Measurements from ENCODE around the gene CMSS1.
"Not testable (repeated sequence)": the region's sequence is repeated elsewhere in the genome, so short reads cannot be mapped to it uniquely, and the experiment has no call there.

Gene CMSS1

DNA sequence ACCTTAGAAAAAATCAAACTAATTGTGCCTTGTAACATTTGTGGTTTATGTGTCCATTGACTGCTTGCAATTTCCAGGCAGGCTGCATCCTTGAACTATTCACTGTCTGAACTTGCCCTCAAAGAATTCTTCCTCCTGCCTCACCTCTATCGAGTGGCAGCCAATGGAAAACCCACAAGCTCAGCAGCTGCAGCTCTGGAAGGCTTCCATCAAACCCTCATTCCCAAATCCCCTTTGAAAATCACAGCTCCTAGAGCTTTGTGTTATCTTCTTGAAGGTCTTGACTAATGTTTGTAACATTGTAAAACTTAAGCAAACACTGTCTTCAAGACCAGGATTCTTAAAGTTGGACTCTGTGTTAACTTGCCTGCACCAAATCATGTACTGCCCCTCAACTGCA, 215.5 kb downstream of the CMSS1 start:
- DNase-seq = no peak

DNA sequence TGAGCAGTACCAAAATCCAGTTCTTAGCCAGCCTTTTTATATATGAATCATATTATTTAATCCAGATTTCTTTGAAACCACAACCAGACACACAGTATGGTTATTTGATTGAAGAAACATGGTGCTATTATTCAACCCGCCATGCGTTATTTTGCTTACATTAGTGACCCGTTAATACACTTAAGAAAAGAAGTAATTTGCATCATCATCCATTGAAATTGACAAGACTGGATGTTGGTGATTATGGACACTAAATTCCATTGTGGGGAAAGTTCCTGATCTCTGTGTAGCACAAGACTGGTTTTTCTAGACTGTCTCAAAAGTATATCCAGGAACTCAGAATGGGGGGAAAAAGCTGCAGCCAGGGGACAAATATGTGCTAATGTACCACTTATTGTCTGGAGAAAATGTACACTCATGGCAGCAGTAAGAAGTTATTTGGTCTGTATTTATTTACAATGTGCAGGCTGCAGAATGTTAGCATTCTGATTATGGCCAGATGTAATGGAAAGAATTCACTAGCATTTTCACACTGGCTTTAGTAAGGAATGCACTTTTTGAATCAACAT, 216.3 kb downstream of the CMSS1 start:
- DNase-seq = no peak

DNA sequence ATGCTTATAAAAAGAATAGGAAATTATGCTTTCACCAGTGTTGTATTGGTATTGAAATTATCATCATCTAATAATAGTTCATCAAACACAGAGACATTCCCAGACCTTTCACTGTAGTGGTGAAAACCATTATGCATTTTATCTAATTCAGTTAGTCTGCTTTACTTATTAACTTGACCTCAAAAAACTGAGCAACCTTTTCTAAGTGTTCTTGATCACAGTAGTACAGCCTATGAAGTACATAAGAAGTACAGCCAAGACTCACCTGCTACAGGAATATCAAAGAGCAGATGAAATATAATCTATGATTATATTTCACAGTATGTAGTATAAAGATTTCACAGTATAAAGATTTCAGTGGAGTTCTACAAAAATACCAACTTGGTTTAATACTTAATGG, 221.4 kb downstream of the CMSS1 start:
- DNase-seq = no peak

- no peak for DNase-seq
These were observed 223.0 kb downstream of the CMSS1 start for GRCh38 chr3:100040451-100041225.

- no peak for DNase-seq
These were observed 223.7 kb downstream of the CMSS1 start for GRCh38 chr3:100041328-100041749.

GRCh38 chr3:100042166-100042981, 224.7 kb downstream of the CMSS1 start:
- no peak for DNase-seq

- no peak for DNase-seq
These were observed 225.6 kb downstream of the CMSS1 start for GRCh38 chr3:100043271-100043670.

- DNase-seq = no peak
These were observed 226.7 kb downstream of the CMSS1 start for GRCh38 chr3:100044369-100044768.

- DNase-seq = no peak
These were observed 228.0 kb downstream of the CMSS1 start for GRCh38 chr3:100045696-100046095.

DNA sequence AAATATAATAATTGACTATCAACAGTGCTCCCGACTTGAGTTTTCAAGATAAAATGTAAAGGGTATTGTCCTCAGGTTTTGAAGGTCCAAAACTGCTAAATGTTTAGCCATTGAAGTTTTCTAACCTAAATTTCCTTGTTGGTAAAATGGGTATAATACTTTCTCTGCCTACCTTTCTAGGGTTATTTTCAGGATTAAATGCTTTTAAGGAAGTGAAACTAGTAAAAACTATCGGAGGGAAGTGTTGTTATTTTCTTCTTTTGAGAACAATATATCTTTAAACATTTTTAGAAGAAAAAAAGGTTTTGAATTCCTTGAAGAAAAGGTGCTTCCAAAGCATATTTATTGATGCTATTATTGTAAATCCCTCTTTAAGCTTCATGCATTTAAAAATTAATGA, 229.3 kb downstream of the CMSS1 start:
- no peak for DNase-seq

- DNase-seq = no peak
These were observed 229.9 kb downstream of the CMSS1 start for GRCh38 chr3:100047455-100048141.

- DNase-seq = no peak
These were observed 230.6 kb downstream of the CMSS1 start for GRCh38 chr3:100048248-100048647.

- DNase-seq = not testable (repeated sequence)
These were observed 233.9 kb downstream of the CMSS1 start for GRCh38 chr3:100051513-100051912.

DNA sequence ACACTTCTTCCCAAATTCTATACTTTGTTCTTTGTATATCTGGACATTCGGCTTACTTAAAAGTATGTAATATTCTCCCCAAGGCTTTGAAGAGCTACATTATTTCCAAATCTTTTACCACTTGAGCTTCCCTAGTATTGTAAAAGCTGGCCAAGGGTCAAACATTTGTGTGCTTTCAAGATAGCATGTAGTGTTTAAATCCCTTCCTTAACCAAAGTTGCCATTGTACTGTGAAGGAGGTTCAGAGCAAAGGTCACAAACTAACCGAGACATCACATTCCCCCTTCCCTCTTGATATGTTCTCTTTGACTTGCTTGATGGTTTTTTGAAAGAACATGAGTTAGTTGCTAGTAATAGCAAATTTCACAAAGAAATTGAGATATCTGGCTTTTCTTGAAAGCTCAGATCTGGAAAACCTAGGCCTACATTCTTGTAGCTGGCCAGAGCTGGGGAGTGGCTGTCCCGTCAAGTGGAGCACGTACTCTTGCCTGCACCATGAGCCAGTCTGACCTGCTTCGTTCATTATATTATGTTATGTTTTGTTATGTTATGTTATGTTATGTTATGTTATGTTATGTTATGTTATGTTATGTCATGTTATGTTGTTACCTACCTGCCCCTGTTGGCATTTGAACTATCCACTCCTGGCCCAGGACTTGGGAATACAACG, 236.4 kb downstream of the CMSS1 start:
- no peak for DNase-seq

GRCh38 chr3:100057716-100058575, 240.3 kb downstream of the CMSS1 start:
- no peak for DNase-seq

DNA sequence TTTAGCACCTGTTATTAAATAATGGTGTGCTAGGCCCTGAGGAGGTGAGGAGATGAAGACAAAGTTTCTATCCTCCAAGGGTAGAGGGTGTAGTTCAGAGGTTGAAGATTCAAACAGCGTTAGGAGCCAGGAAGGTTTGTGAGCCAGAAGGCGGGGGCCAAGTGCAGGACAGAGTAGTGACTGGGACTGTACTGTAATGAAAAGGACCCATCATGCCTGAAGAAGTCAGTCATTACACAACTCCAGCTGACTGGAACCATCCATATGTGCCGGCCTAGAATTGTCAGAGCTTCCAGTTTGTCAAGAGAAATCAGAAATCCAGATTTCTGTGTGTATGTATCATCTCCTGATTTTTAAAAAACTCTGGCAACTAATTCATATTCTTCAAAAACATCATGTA, 241.8 kb downstream of the CMSS1 start:
- no peak for DNase-seq

GRCh38 chr3:100060685-100061484, 243.2 kb downstream of the CMSS1 start:
- DNase-seq = no peak

GRCh38 chr3:100062665-100063064, 245.0 kb downstream of the CMSS1 start:
- DNase-seq = no peak

DNA sequence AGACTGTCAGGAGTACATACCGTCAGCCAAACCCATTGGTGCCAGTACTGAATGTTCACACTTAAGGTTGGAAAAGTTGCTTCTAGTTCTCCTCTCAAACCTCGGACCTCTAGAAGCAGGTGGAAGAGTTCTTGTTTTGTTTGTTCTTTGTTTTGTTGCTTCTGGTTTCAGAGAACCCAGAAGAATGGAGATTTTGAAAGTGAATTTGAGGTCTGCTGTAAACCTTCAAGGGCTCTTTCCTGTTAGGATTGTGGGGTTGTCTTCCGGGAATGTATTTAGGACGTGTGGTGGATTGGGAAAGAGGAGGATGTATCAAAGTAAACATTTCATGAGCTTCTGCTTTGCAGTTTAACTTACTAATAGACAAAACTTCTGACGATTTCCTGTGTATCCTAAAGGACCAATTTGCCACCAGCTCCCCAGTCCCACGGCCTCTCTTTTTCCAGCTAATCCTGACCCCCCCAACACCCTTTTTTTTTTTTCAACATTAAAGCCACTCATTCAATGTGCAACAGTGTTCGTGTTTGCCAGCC, 246.3 kb downstream of the CMSS1 start:
- no peak for DNase-seq

- no peak for DNase-seq
These were observed 249.9 kb downstream of the CMSS1 start for GRCh38 chr3:100067589-100067988.

- DNase-seq = peak; percentile 58
These were observed 251.2 kb downstream of the CMSS1 start for GRCh38 chr3:100068826-100069225.
